GM12891 (cell line): ENCODE measurements around the gene CCDC124.

Experiments
- POLR2A ChIP-seq: IDR thresholded peaks from 2 replicates; pipeline ENCODE4 v1.6.1; 2011; ENCODE audit warnings: low read depth, low read length, control low read depth
- POLR2AphosphoS5 ChIP-seq: IDR thresholded peaks from 2 replicates; pipeline ENCODE4 v1.6.1; 2011; ENCODE audit warnings: low read depth, low read length, control low read depth
- SPI1 ChIP-seq: IDR thresholded peaks from 2 replicates; pipeline ENCODE4 v1.6.1; 2011; ENCODE audit warnings: low read depth, low read length, control low read depth
- TAF1 ChIP-seq: IDR thresholded peaks from 2 replicates; pipeline ENCODE4 v1.6.1; 2011; ENCODE audit warnings: low read depth, low read length, control low read depth

- TF ChIP-seq POLR2A: no peak
- no peak for TF ChIP-seq SPI1
- no peak for TF ChIP-seq POLR2AphosphoS5
- no peak for TF ChIP-seq TAF1
These were observed 3.8 kb upstream of the CCDC124 start for GRCh38 chr19:17929056-17929455.
